CD4-positive, alpha-beta memory T cell (primary cell): ENCODE results near the gene ABCA3. TPM values are rescaled to one million over a fixed set of nuclear protein-coding genes. Genes with fewer than 3 reads are reported as not detected.

Source experiments
- CTCF ChIA-PET: fragments of 350-600 bp; sonication (Branson Sonifier 250); formaldehyde crosslinking; loops from one replicate; lab custom pipeline; 2021; ENCODE audit warnings: inconsistent platforms; ENCODE audit not compliant: partially characterized antibody; lab: Charles Lee
- POLR2A ChIA-PET: fragments of 350-600 bp; sonication (Branson Sonifier 250); formaldehyde crosslinking; loops from one replicate; lab custom pipeline; 2021; ENCODE audit not compliant: partially characterized antibody; lab: Charles Lee
- DNase-seq, 5 donors: peaks; one replicate each; pipeline versions ENCODE4 v3.0.0 to v3.0.0-alpha.2; 2020 to 2022; ENCODE audit warnings: mixed read lengths in 1 of 5
- H3K27ac ChIP-seq: one replicate; pipeline ENCODE4 v1.7.0; 2013; ENCODE audit warnings: low read depth, low read length
- H3K27me3 ChIP-seq: 2 replicates; pipeline ENCODE4 v1.7.0; 2013; ENCODE audit warnings: mild to moderate bottlenecking, low read length, moderate library complexity; ENCODE audit not compliant: insufficient read depth
- H3K36me3 ChIP-seq: 2 replicates; pipeline ENCODE4 v1.7.0; 2013; ENCODE audit warnings: mild to moderate bottlenecking, low read length, moderate library complexity; ENCODE audit not compliant: insufficient read depth
- H3K4me1 ChIP-seq: 2 replicates; pipeline ENCODE4 v1.7.0; 2013; ENCODE audit warnings: mild to moderate bottlenecking, low read length, moderate library complexity; ENCODE audit not compliant: insufficient read depth
- H3K4me3 ChIP-seq, 2 donors: one replicate each; pipeline ENCODE4 v1.7.0; 2013; ENCODE audit warnings: low read length in 2 of 2, mild to moderate bottlenecking in 1 of 2
- H3K9me3 ChIP-seq, 2 donors: one replicate each; pipeline ENCODE4 v1.7.0; 2013; ENCODE audit warnings: low read length in 2 of 2, control low read depth in 1 of 2; ENCODE audit not compliant: control insufficient read depth in 1 of 2
- H3K27ac Mint-ChIP-seq, 7 donors: one replicate each; pipeline ENCODE4 v1.8.0; 2020 to 2021; ENCODE audit warnings: mixed read lengths in 7 of 7, mild to moderate bottlenecking in 6 of 7, inconsistent platforms in 3 of 7, moderate library complexity in 3 of 7
- H3K27me3 Mint-ChIP-seq, 2 donors: one replicate each; pipeline ENCODE4 v1.8.0; 2020 to 2021; ENCODE audit warnings: mixed read lengths in 2 of 2
- H3K36me3 Mint-ChIP-seq, 2 donors: one replicate each; pipeline ENCODE4 v1.8.0; 2020 to 2021; ENCODE audit warnings: mixed read lengths in 2 of 2, inconsistent platforms in 1 of 2, mild to moderate bottlenecking in 1 of 2
- H3K4me1 Mint-ChIP-seq, 4 donors: one replicate each; pipeline ENCODE4 v1.8.0; 2020 to 2021; ENCODE audit warnings: mixed read lengths in 4 of 4, mild to moderate bottlenecking in 1 of 4
- H3K4me3 Mint-ChIP-seq, 8 donors: one replicate each; pipeline ENCODE4 v1.8.0; 2020 to 2021; ENCODE audit warnings: mixed read lengths in 8 of 8, mild to moderate bottlenecking in 7 of 8, moderate library complexity in 6 of 8, inconsistent platforms in 3 of 8
- H3K9me3 Mint-ChIP-seq, 8 donors: one replicate each; pipeline ENCODE4 v1.8.0; 2020 to 2021; ENCODE audit warnings: mixed read lengths in 8 of 8, mild to moderate bottlenecking in 5 of 8, inconsistent platforms in 3 of 8, moderate library complexity in 1 of 8
- intact Hi-C: fragments of 100-400 bp; cut with micrococcal nuclease; formaldehyde crosslinking; loops from one replicate; pipeline ENCODE4 v1.15.1; 2023
- polyA plus RNA-seq, 2 donors: library from polyadenylated mRNA; unstranded; fragments of 300-500 nt; fragmentation: Illumina TruSeq; gene quantifications; one replicate each; pipeline ENCODE4 v1.2.3, GENCODE V29; 2021
- total RNA-seq, 2 experiments: library from RNA; stranded (reverse); gene quantifications; one replicate each; pipeline ENCODE4 v1.2.3, GENCODE V29; 2021

ABCA3 gene
- total and polyA plus RNA-seq, 4 experiments from 2014 or later, result 1.7 to 12.7 (median 6.5) TPM

DNA sequence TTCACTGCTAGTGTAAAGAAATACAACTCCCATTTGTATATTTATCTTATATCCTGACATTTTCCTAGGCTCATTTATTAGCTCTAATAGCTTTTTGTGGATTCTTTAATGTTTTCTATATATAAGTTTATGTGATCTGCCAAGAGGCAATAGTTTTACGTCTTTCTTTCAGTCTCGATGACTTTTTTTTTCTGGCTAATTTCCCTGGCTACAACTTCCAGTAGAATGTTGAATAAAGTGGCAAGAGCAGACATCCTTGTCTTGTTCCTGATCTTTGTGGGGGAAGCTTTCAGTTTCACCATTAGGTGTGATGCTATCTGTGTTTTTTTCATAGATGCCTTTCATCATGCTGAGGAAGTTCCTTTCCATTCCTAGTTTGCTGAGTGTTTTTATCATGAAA is 43.9 kb upstream of the ABCA3 start:
- no peak for DNase-seq
- ChIA-PET POLR2A (no interaction called here), CTCF (no interaction called here)
- H3K27me3 Mint-ChIP-seq, result peaks cover 5 to 10% of the 10 kb centered on the region in 2 donors
- peaks cover 0 to 1% of the 10 kb centered on the region in 2 donors for H3K36me3 Mint-ChIP-seq
- Histone ChIP-seq H3K27ac (no peak overlapping the region), H3K36me3 (no peaks in the 10 kb centered on the region), H3K4me1 (no peaks in the 10 kb centered on the region), H3K27me3 (no peaks in the 10 kb centered on the region), H3K9me3 (no peaks in the 10 kb centered on the region), H3K4me3 (no peak overlapping the region)
- H3K4me3 Mint-ChIP-seq, result no peak overlapping the region
- intact Hi-C loops, result no loop called here
- peaks cover 0 to 12% (median 8%) of the 10 kb centered on the region in 8 donors for H3K9me3 Mint-ChIP-seq
- H3K4me1 Mint-ChIP-seq, result no peaks in the 10 kb centered on the region
- H3K27ac Mint-ChIP-seq, result no peak overlapping the region

DNA sequence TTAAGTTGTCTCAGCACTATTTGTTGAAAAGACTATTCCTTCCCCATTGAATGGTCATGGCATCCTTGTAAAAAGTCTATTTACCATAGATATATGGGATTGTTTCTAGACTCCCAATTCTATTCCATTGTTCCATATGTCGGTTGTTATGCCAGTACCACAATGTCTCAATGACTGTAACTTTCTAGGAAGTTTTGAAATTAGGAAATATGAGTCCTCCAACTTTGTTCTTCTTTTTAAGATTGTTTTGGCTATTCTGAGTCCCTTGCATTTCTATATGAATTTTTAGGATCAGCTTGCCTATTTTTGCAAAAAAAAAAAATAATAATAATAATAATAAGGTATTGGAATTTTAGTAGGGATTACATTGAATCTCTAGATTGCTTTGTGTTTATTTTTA is 43.0 kb upstream of the ABCA3 start:
- no peaks in the 10 kb centered on the region for H3K9me3 ChIP-seq
- H3K4me1 ChIP-seq, result no peaks in the 10 kb centered on the region
- POLR2A ChIA-PET, result no interaction called here
- no peaks in the 10 kb centered on the region for H3K36me3 ChIP-seq
- DNase-seq, result no peak
- no peak overlapping the region for H3K27ac ChIP-seq
- H3K36me3 Mint-ChIP-seq, result peaks cover 0 to under 1% of the 10 kb centered on the region in 2 donors
- intact Hi-C loops, result no loop called here
- H3K4me3 ChIP-seq, result no peak overlapping the region
- H3K27ac Mint-ChIP-seq, result no peak overlapping the region
- H3K9me3 Mint-ChIP-seq, result peaks cover 0 to 8% (median 2%) of the 10 kb centered on the region in 8 donors
- no peak overlapping the region for H3K4me3 Mint-ChIP-seq
- peaks cover 5 to 10% of the 10 kb centered on the region in 2 donors for H3K27me3 Mint-ChIP-seq
- no peaks in the 10 kb centered on the region for H3K4me1 Mint-ChIP-seq
- no peaks in the 10 kb centered on the region for H3K27me3 ChIP-seq
- CTCF ChIA-PET, result no interaction called here

DNA sequence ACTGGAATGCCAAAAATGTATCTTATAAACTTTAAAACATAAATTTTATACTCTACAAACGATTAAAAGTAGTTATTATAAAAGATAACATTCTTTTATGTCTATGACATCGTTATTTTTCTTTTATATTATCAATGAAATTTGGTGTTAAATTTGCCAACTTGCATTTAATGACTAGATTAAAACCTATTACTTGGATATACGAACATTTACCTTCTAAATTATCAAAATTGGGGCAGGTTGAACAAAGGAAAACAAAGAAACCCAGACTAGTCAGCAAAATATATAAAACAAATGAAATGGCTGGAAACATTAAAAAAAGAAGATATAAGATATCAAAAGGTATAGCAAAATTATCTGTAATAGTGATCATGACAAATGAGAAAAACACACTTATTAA is 34.1 kb upstream of the ABCA3 start:
- intact Hi-C loops, result no loop called here
- no peaks in the 10 kb centered on the region for H3K27me3 ChIP-seq
- H3K27me3 Mint-ChIP-seq, result peaks cover 6 to 7% of the 10 kb centered on the region in 2 donors
- H3K36me3 Mint-ChIP-seq, result no peaks in the 10 kb centered on the region
- no peak overlapping the region for H3K27ac Mint-ChIP-seq
- H3K4me3 ChIP-seq, result no peak overlapping the region
- no peaks in the 10 kb centered on the region for H3K36me3 ChIP-seq
- H3K27ac ChIP-seq, result no peak overlapping the region
- CTCF ChIA-PET, result no interaction called here
- H3K4me3 Mint-ChIP-seq, result no peak overlapping the region
- H3K9me3 ChIP-seq, result no peaks in the 10 kb centered on the region
- no peaks in the 10 kb centered on the region for H3K9me3 Mint-ChIP-seq
- POLR2A ChIA-PET, result no interaction called here
- no peaks in the 10 kb centered on the region for H3K4me1 Mint-ChIP-seq
- DNase-seq, result no peak
- H3K4me1 ChIP-seq, result no peaks in the 10 kb centered on the region

DNA sequence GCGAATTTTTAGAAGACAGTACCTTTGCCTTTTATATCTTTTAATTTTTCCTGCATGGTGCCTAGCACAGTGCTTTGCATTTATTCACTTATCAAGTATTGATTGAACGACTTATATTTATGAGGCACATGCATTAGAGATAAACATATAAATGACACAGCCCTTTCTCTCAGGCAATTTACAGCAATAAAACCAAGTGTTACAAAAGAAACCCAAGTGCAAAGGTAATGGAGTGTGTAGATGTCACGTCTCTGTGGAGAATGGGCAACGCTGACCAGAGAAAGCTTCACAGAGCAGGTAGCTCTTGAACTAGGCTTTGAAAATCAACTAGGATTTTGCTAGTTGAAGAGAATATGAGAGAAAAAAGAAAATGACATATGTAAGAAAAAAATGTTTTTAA is 32.6 kb upstream of the ABCA3 start:
- peak overlapping the region in 1 of 7 donors; percentile 3 for H3K27ac Mint-ChIP-seq
- ChIA-PET CTCF (no interaction called here), POLR2A (no interaction called here)
- no peak overlapping the region for H3K4me3 Mint-ChIP-seq
- Histone ChIP-seq H3K4me3 (no peak overlapping the region), H3K27ac (no peak overlapping the region), H3K36me3 (no peaks in the 10 kb centered on the region), H3K9me3 (no peaks in the 10 kb centered on the region), H3K4me1 (no peaks in the 10 kb centered on the region), H3K27me3 (no peaks in the 10 kb centered on the region)
- peaks cover 8 to 9% of the 10 kb centered on the region in 2 donors for H3K27me3 Mint-ChIP-seq
- H3K4me1 Mint-ChIP-seq, result no peaks in the 10 kb centered on the region
- intact Hi-C loops, result no loop called here
- DNase-seq, result no peak
- H3K9me3 Mint-ChIP-seq, result peaks cover 0 to under 1% (median 0%) of the 10 kb centered on the region in 8 donors
- no peaks in the 10 kb centered on the region for H3K36me3 Mint-ChIP-seq

DNA sequence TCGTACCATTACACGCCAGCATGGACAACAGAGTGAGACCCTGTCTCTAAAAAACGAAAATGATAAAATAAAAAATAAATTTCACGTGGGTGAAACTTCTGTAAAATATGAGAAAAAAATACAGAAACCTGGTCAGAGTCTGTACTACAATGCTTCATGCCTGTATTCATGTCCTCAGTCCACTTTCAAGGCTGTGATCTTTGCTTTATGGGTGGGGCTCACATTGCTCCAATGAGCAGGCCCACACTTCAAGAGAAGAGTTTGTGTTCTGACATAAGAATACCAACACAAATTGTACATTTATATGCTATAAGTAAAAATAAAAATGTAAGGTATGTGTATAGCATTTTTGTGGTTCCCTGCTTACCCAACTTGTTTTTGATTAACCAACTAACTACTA is 32.2 kb upstream of the ABCA3 start:
- Histone ChIP-seq H3K9me3 (no peaks in the 10 kb centered on the region), H3K27me3 (no peaks in the 10 kb centered on the region), H3K36me3 (no peaks in the 10 kb centered on the region), H3K4me1 (no peaks in the 10 kb centered on the region), H3K4me3 (no peak overlapping the region), H3K27ac (no peak overlapping the region)
- no peak overlapping the region for H3K27ac Mint-ChIP-seq
- peaks cover 11% of the 10 kb centered on the region in 2 donors for H3K27me3 Mint-ChIP-seq
- no peak for DNase-seq
- POLR2A ChIA-PET, result interaction anchor here (1.0 kb wide), 1 partner anchor 46 kb away, joined by 3 read pairs; no protein-coding TSS in a partner anchor
- peaks cover 0 to 3% (median 0%) of the 10 kb centered on the region in 8 donors for H3K9me3 Mint-ChIP-seq
- no peak overlapping the region for H3K4me3 Mint-ChIP-seq
- intact Hi-C loops, result no loop called here
- CTCF ChIA-PET, result no interaction called here
- H3K36me3 Mint-ChIP-seq, result no peaks in the 10 kb centered on the region
- no peaks in the 10 kb centered on the region for H3K4me1 Mint-ChIP-seq

DNA sequence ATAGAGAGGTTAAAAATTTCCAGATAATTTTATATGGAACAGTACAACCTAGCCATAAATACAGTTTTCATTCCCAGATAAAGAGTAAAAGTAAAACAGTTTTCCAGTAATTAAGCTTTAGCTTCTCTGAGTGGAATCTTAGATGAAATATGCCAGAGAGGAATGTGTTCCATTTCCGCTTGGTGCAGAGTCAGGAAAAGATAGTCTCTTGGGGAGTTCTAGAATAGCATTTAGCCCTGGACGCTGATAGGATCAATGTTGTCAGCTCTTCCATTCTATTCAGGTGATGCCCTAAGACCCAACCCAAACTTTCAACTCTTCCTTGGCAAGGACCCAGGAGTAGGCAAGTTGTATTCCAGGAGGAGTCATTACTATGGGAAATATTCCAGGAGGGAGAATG is 30.9 kb upstream of the ABCA3 start:
- H3K27me3 Mint-ChIP-seq, result peaks cover 15 to 16% of the 10 kb centered on the region in 2 donors
- Histone ChIP-seq H3K4me1 (no peaks in the 10 kb centered on the region), H3K4me3 (no peak overlapping the region), H3K36me3 (no peaks in the 10 kb centered on the region), H3K9me3 (no peaks in the 10 kb centered on the region), H3K27me3 (no peaks in the 10 kb centered on the region), H3K27ac (no peak overlapping the region)
- no peaks in the 10 kb centered on the region for H3K4me1 Mint-ChIP-seq
- intact Hi-C loops, result no loop called here
- CTCF ChIA-PET, result no interaction called here
- DNase-seq, result no peak
- POLR2A ChIA-PET, result no interaction called here
- H3K9me3 Mint-ChIP-seq, result peaks cover 0 to 3% (median 0%) of the 10 kb centered on the region in 8 donors
- no peaks in the 10 kb centered on the region for H3K36me3 Mint-ChIP-seq
- no peak overlapping the region for H3K4me3 Mint-ChIP-seq
- no peak overlapping the region for H3K27ac Mint-ChIP-seq

DNA sequence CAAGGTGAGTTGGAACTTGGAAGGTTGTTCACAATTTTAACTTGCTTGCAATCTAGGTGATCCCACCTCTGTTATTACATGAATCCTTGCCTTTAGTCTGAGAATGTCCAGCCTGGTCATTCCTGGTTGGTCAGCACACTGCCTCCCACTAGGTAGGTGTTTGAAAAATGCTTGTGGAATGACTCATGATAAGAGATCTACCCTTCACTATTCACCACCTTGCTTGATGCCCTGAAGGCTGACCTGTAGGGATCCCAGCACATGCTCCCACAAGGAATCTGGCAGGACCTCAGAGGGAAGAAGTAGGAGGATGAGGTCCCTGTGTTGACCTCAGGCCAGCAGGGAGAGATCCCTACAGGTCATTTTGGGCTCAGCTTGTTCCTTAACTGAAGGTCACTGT is 30.2 kb upstream of the ABCA3 start:
- Mint-ChIP-seq H3K27ac (no peak overlapping the region), H3K9me3 (peaks cover 0 to 3% (median 0%) of the 10 kb centered on the region in 8 donors), H3K4me1 (no peaks in the 10 kb centered on the region), H3K27me3 (peaks cover 20% of the 10 kb centered on the region in 2 donors), H3K4me3 (no peak overlapping the region), H3K36me3 (no peaks in the 10 kb centered on the region)
- POLR2A ChIA-PET, result no interaction called here
- CTCF ChIA-PET, result interaction anchor here (1.0 kb wide), 1 partner anchor 176 kb away, joined by 3 read pairs; no protein-coding TSS in a partner anchor
- Histone ChIP-seq H3K4me1 (no peaks in the 10 kb centered on the region), H3K27me3 (no peaks in the 10 kb centered on the region), H3K9me3 (no peaks in the 10 kb centered on the region), H3K4me3 (no peak overlapping the region), H3K27ac (no peak overlapping the region), H3K36me3 (no peaks in the 10 kb centered on the region)
- intact Hi-C loops, result no loop called here
- DNase-seq, result no peak
